H9 (cell line): ENCODE measurements around the gene KCNC2. TPM values are rescaled to one million over a fixed set of nuclear protein-coding genes. Genes with fewer than 3 reads are reported as not detected.

Experiments used
- DNase-seq: peaks from one replicate; pipeline ENCODE4 v3.0.0-alpha.2; 2017
- H2AFZ ChIP-seq: one replicate; pipeline ENCODE4 v1.6.1; 2013; ENCODE audit warnings: mild to moderate bottlenecking, low read length, control low read depth, moderate library complexity
- H2AK5ac ChIP-seq: 2 replicates; pipeline ENCODE4 v1.6.1; 2013; ENCODE audit warnings: low read length, control low read depth, mixed read lengths; ENCODE audit not compliant: insufficient read length
- H2BK120ac ChIP-seq: one replicate; pipeline ENCODE4 v1.6.1; 2013; ENCODE audit warnings: low read depth, mild to moderate bottlenecking, low read length, control low read depth, inconsistent platforms; ENCODE audit not compliant: poor library complexity, severe bottlenecking
- H2BK12ac ChIP-seq: 2 replicates; pipeline ENCODE4 v1.6.1; 2013; ENCODE audit warnings: low read length, control low read depth, mixed read lengths, low read depth; ENCODE audit not compliant: insufficient read length
- H2BK15ac ChIP-seq: 2 replicates; pipeline ENCODE4 v1.6.1; 2013; ENCODE audit warnings: low read depth, low read length, control low read depth
- H2BK20ac ChIP-seq: one replicate; pipeline ENCODE4 v1.6.1; 2013; ENCODE audit warnings: low read depth, mild to moderate bottlenecking, low read length, control low read depth, inconsistent platforms; ENCODE audit not compliant: poor library complexity, severe bottlenecking
- H2BK5ac ChIP-seq: 2 replicates; pipeline ENCODE4 v1.6.1; 2013; ENCODE audit warnings: low read length, control low read depth, mixed read lengths; ENCODE audit not compliant: insufficient read length
- H3K14ac ChIP-seq: 2 replicates; pipeline ENCODE4 v1.6.1; 2013; ENCODE audit warnings: low read length, control low read depth; ENCODE audit not compliant: insufficient read depth
- H3K18ac ChIP-seq: 2 replicates; pipeline ENCODE4 v1.6.1; 2013; ENCODE audit warnings: low read depth, mild to moderate bottlenecking, mixed read lengths, low read length, control low read depth; ENCODE audit not compliant: insufficient read length
- H3K23ac ChIP-seq: 2 replicates; pipeline ENCODE4 v1.6.1; 2013; ENCODE audit warnings: low read length, control low read depth, mixed read lengths, low read depth; ENCODE audit not compliant: insufficient read length
- H3K23me2 ChIP-seq: 2 replicates; pipeline ENCODE4 v1.6.1; 2013; ENCODE audit warnings: low read depth, mild to moderate bottlenecking, mixed read lengths, low read length, control low read depth; ENCODE audit not compliant: insufficient read length, poor library complexity, severe bottlenecking
- H3K27ac ChIP-seq: 2 replicates; pipeline ENCODE4 v1.5.1; 2013; ENCODE audit warnings: low read length, control low read depth, mixed read lengths, low read depth; ENCODE audit not compliant: insufficient read length
- H3K27me3 ChIP-seq: 2 replicates; pipeline ENCODE4 v1.6.1; 2013; ENCODE audit warnings: low read length, control low read depth, inconsistent platforms; ENCODE audit not compliant: insufficient read depth
- H3K4ac ChIP-seq: 2 replicates; pipeline ENCODE4 v1.6.1; 2013; ENCODE audit warnings: low read depth, mild to moderate bottlenecking, control low read depth, inconsistent platforms, low read length, moderate library complexity
- H3K4me1 ChIP-seq: 2 replicates; pipeline ENCODE4 v1.6.1; 2013; ENCODE audit warnings: low read length, control low read depth, inconsistent platforms; ENCODE audit not compliant: insufficient read depth
- H3K4me2 ChIP-seq: 2 replicates; pipeline ENCODE4 v1.6.1; 2013; ENCODE audit warnings: low read length, control low read depth, mixed read lengths; ENCODE audit not compliant: insufficient read length, insufficient read depth
- H3K56ac ChIP-seq: 2 replicates; pipeline ENCODE4 v1.6.1; 2013; ENCODE audit warnings: low read depth, mild to moderate bottlenecking, mixed read lengths, low read length, control low read depth; ENCODE audit not compliant: insufficient read length
- H3K79me1 ChIP-seq: 2 replicates; pipeline ENCODE4 v1.6.1; 2013; ENCODE audit warnings: low read depth, mild to moderate bottlenecking, moderate library complexity, low read length, control low read depth, inconsistent platforms; ENCODE audit not compliant: insufficient read depth, poor library complexity, severe bottlenecking
- H3K79me2 ChIP-seq: 2 replicates; pipeline ENCODE4 v1.6.1; 2013; ENCODE audit warnings: low read length, control low read depth, inconsistent platforms; ENCODE audit not compliant: insufficient read depth
- H3K9ac ChIP-seq: 2 replicates; pipeline ENCODE4 v1.6.1; 2013; ENCODE audit warnings: low read length, control low read depth, mixed read lengths; ENCODE audit not compliant: insufficient read length; ENCODE audit errors: extremely low read depth
- H3K9me3 ChIP-seq: one replicate; pipeline ENCODE4 v1.6.1; 2013; ENCODE audit warnings: low read depth, low read length, inconsistent platforms; ENCODE audit not compliant: control insufficient read depth
- H3T11ph ChIP-seq: one replicate; pipeline ENCODE4 v1.6.1; 2013; ENCODE audit warnings: mild to moderate bottlenecking, low read length, control low read depth, inconsistent platforms
- H4K20me1 ChIP-seq: one replicate; pipeline ENCODE4 v1.6.1; 2013; ENCODE audit not compliant: control insufficient read depth, insufficient read length, insufficient read depth
- H4K5ac ChIP-seq: 2 replicates; pipeline ENCODE4 v1.6.1; 2013; ENCODE audit warnings: low read depth, mild to moderate bottlenecking, mixed read lengths, low read length, control low read depth; ENCODE audit not compliant: insufficient read length
- H4K8ac ChIP-seq: replicated peaks from 2 replicates; pipeline ENCODE4 v1.6.1; 2013; ENCODE audit warnings: low read length, control low read depth, mixed read lengths, low read depth; ENCODE audit not compliant: insufficient read length
- H4K91ac ChIP-seq: 2 replicates; pipeline ENCODE4 v1.6.1; 2013; ENCODE audit warnings: low read depth, mild to moderate bottlenecking, moderate library complexity, mixed read lengths, low read length, control low read depth; ENCODE audit not compliant: insufficient read length
- H3K27ac Mint-ChIP-seq, 3 experiments: 2 replicates in 2 of 3; 3 replicates in 1 of 3; pipeline ENCODE4 v1.8.0; 2020 to 2021; ENCODE audit warnings: mixed read lengths in 3 of 3, mild to moderate bottlenecking in 1 of 3, moderate library complexity in 1 of 3
- H3K27me3 Mint-ChIP-seq: 2 replicates; pipeline ENCODE4 v1.8.0; 2021; ENCODE audit warnings: low read depth, mild to moderate bottlenecking, moderate library complexity, mixed read lengths
- H3K36me3 Mint-ChIP-seq, 3 experiments: 2 replicates in 2 of 3; 3 replicates in 1 of 3; pipeline ENCODE4 v1.8.0; 2020 to 2021; ENCODE audit warnings: low read depth in 3 of 3, mixed read lengths in 3 of 3; ENCODE audit not compliant: insufficient read depth in 1 of 3
- H3K4me1 Mint-ChIP-seq, 2 experiments: 2 replicates each; pipeline ENCODE4 v1.8.0; 2020; ENCODE audit warnings: mixed read lengths in 2 of 2
- H3K4me3 Mint-ChIP-seq, 2 experiments: 2 replicates in 1 of 2; 3 replicates in 1 of 2; pipeline ENCODE4 v1.8.0; 2020 to 2021; ENCODE audit warnings: mild to moderate bottlenecking in 2 of 2, mixed read lengths in 2 of 2, moderate library complexity in 1 of 2
- H3K9me3 Mint-ChIP-seq, 2 experiments: 2 replicates in 1 of 2; 3 replicates in 1 of 2; pipeline ENCODE4 v1.8.0; 2020; ENCODE audit warnings: mild to moderate bottlenecking in 2 of 2, mixed read lengths in 2 of 2, moderate library complexity in 1 of 2
- CTCF ChIP-seq: fragments of 200-600 bp; sonication (generic); conservative IDR thresholded peaks from 3 replicates; pipeline ENCODE4 v1.8.0; 2021; ENCODE audit warnings: antibody characterized with exemption, mild to moderate bottlenecking
- WGBS: extraction: QIAGEN DNeasy Blood & Tissue Kit; methylation state at CpG from one replicate; pipeline ENCODE4 v1.1.7; 2013; ENCODE audit warnings: missing lambda C conversion rate, low lambda C conversion rate, mixed read lengths; ENCODE audit not compliant: insufficient read length; ENCODE audit errors: extremely low coverage; 5-methylcytosine and 5-hydroxymethylcytosine counted together
- total RNA-seq: library from RNA; stranded (reverse); gene quantifications from 2 replicates; pipeline ENCODE4 v1.2.1, GENCODE V29; 2021

Gene KCNC2
- total RNA-seq, 1 experiment from 2014 or later = not detected

GRCh38 chr12:75196408-75196807 lies 13.2 kb downstream of the KCNC2 start:
- no peak for DNase-seq
- H3K27ac ChIP-seq = no peak overlapping the region
- H4K20me1 ChIP-seq = no peaks in the 10 kb centered on the region
- Mint-ChIP-seq H3K4me3 (no peak overlapping the region), H3K27ac (no peak overlapping the region), H3K36me3 (no peaks in the 10 kb centered on the region), H3K27me3 (no peaks in the 10 kb centered on the region), H3K9me3 (no peaks in the 10 kb centered on the region), H3K4me1 (peaks cover 0 to 4% of the 10 kb centered on the region in 2 experiments; a peak in 2 of 4 replicates)
- H3K4me2 ChIP-seq = no peak overlapping the region
- no peak overlapping the region for H2AK5ac ChIP-seq
- TF ChIP-seq CTCF = no peak
- no CpG with 5 or more reads among the region's 3 CpGs for WGBS
- H3K4ac ChIP-seq = no peak overlapping the region
- H3T11ph ChIP-seq = no peak overlapping the region
- H3K79me1 ChIP-seq = no peaks in the 10 kb centered on the region
- H3K9me3 ChIP-seq = no peaks in the 10 kb centered on the region
- H2BK12ac ChIP-seq = no peak overlapping the region
- no peak overlapping the region for H2BK5ac ChIP-seq
- H3K4me1 ChIP-seq = no peaks in the 10 kb centered on the region
- no peak overlapping the region for H2AFZ ChIP-seq
- no peak overlapping the region for H4K5ac ChIP-seq
- H3K14ac ChIP-seq = no peak overlapping the region
- no peaks in the 10 kb centered on the region for H3K23me2 ChIP-seq
- H3K9ac ChIP-seq = no peak overlapping the region
- no peak overlapping the region for H4K91ac ChIP-seq
- H3K79me2 ChIP-seq = no peaks in the 10 kb centered on the region
- H3K56ac ChIP-seq = no peak overlapping the region
- H2BK15ac ChIP-seq = no peak overlapping the region
- H2BK120ac ChIP-seq = no peak overlapping the region
- H4K8ac ChIP-seq = no peak overlapping the region
- H3K18ac ChIP-seq = no peak overlapping the region
- H3K23ac ChIP-seq = no peak overlapping the region
- no peak overlapping the region for H2BK20ac ChIP-seq
- H3K27me3 ChIP-seq = no peaks in the 10 kb centered on the region
